IPS DF 19.7 (cell line): ENCODE measurements around the gene SLC22A1.
"Not testable (repeated sequence)": the region's sequence is repeated elsewhere in the genome, so short reads cannot be mapped to it uniquely, and the experiment has no call there.

Experiments used
- DNase-seq: peaks from one replicate; pipeline ENCODE4 v3.0.0-alpha.2; 2013; ENCODE audit warnings: low read depth, low spot score

The SLC22A1 gene

GRCh38 chr6:160121981-160122380 is 366 bp downstream of the SLC22A1 start:
- DNase-seq, result no peak

GRCh38 chr6:160122744-160123143 is 1.1 kb downstream of the SLC22A1 start:
- no peak for DNase-seq

- no peak for DNase-seq
Observed at GRCh38 chr6:160124007-160124406, 2.4 kb downstream of the SLC22A1 start.

- no peak for DNase-seq
Observed at GRCh38 chr6:160124605-160125004, 3.0 kb downstream of the SLC22A1 start.

GRCh38 chr6:160125105-160125504 is 3.5 kb downstream of the SLC22A1 start:
- DNase-seq, result not testable (repeated sequence)

- no peak for DNase-seq
Observed at GRCh38 chr6:160127270-160128124, 5.9 kb downstream of the SLC22A1 start.

- DNase-seq, result no peak
Observed at GRCh38 chr6:160128125-160128683, 6.6 kb downstream of the SLC22A1 start.

- DNase-seq, result no peak
Observed at GRCh38 chr6:160128879-160129516, 7.4 kb downstream of the SLC22A1 start.

- no peak for DNase-seq
Observed at GRCh38 chr6:160129881-160130615, 8.4 kb downstream of the SLC22A1 start.

- DNase-seq, result no peak
Observed at GRCh38 chr6:160130729-160131484, 9.3 kb downstream of the SLC22A1 start.

- DNase-seq, result no peak
Observed at GRCh38 chr6:160131636-160132296, 10.2 kb downstream of the SLC22A1 start.

GRCh38 chr6:160132297-160132637 is 10.7 kb downstream of the SLC22A1 start:
- no peak for DNase-seq

GRCh38 chr6:160132776-160133338 is 11.2 kb downstream of the SLC22A1 start:
- no peak for DNase-seq

- no peak for DNase-seq
Observed at GRCh38 chr6:160133441-160134336, 12.1 kb downstream of the SLC22A1 start.

- not testable (repeated sequence) for DNase-seq
Observed at GRCh38 chr6:160134337-160134751, 12.7 kb downstream of the SLC22A1 start.

GRCh38 chr6:160134779-160135547 is 13.3 kb downstream of the SLC22A1 start:
- DNase-seq, result no peak

GRCh38 chr6:160135907-160136655 is 14.5 kb downstream of the SLC22A1 start:
- DNase-seq, result no peak
